Activated CD8-positive, alpha-beta memory T cell treated with anti-CD3 and anti-CD28 coated beads, Interleukin-2, amount 50 U/mL, for 48 hours (primary cell): ENCODE results near the gene HSD17B8.

Source experiments
- DNase-seq: peaks from one replicate; pipeline ENCODE4 v3.0.0-alpha.2; 2020

HSD17B8 gene

DNA sequence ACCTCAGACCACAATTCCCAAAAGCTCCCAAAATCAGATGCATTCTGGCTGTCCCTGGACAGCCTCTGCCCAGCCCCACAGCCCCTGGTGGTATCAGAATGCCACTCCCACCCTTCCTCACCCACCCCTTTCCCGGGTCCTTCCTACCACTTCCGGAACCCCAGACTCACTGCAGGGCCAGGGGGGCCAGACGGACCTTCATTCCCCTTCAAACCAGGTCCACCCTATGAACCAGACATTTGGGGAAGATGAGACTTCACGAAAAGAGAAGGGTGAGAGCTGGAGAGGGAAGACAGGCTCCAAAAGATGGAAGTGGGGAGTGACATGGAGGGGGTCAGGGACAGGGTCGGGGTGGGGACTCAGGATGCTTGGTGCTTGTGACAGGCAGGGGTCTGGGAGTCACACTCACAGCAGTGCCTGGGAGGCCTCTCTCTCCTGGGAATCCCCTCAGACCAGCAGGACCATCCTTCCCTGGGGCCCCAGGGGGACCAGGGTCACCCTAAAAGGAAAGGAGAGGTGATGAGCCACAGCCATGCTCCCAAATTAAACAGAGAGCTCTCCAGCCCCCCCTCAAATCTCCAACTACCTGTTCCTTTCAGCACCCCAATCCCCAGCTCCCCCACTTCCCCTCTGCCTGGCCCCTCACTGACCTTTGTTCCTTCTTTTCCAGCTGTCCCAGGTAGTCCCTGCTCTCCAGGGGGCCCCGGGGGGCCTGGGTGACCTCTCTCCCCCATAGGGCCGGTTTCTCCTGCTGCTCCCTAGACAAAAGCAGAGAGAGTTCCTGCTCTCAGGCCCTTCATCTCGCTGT is 32.4 kb upstream of the HSD17B8 start:
- no peak for DNase-seq

- no peak for DNase-seq
Measured at GRCh38 chr6:33172688-33173534, 31.5 kb upstream of the HSD17B8 start.

GRCh38 chr6:33173535-33174180 is 30.8 kb upstream of the HSD17B8 start:
- no peak for DNase-seq

DNA sequence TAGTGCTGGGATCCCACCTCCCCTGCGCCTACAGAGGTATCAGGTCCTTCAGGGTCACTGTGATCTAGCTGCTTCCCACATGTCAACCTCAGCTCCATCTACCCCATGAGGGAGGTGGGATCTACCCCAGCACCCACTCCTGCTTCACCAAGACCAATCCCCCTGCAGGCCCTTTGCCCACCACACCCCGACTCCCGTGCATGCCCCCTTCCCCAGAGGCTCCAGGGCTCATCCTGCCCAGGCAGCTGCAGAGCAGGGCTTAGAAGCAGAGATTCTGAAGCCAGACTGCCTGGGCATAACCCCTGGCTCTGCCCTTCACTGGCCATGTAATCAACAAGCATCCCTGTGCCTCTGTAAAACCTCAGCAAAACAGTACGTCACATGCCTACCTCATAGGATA is 29.7 kb upstream of the HSD17B8 start:
- DNase-seq = no peak

DNA sequence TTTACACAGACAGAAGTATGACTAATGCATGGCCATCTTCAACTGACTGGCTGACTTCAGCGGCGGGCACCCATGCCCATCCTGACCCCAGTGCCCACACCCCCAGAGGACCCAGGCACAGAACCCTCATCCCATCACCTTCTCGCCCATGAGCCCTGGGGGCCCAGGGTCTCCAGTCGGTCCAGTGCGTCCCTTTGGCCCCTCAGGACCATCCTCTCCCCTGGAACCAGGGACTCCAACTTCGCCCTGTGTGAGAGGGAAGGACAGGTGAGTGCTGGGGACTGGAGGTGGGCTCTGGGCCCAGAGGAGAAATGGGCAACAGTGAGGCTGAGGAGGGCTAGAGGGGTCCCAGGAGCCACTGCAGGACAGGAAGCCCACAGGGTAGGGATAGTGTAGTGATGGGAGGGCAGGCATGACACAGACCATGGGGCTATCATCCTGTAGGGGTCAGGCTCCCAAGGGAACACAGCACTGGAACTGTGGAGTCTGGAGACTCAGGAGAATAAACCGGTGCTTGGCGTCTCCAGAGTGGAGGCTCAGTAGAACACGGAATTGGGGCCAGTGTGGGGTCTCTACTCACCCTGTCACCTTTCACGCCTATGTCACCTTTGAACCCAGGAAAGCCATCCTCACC is 28.9 kb upstream of the HSD17B8 start:
- DNase-seq = no peak

DNA sequence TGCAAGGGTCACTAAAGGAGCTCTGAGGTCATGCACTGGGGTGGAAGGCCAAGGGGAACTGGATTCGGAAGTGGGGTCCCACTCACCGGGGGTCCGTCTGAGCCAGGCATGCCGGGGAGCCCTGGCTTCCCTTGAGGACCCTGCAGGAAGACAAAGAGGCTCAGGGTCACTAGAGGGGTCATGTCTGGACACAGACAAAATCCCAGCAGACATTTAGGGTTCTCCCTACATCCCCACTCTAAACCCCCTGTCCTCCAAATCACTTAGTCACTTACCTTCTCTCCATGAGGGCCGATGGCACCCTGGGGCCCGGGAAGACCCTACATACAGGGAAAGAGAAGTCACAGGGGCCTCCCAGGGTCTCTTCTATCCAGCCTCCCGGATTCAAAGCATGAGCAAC is 27.5 kb upstream of the HSD17B8 start:
- no peak for DNase-seq

GRCh38 chr6:33177552-33178446 is 26.7 kb upstream of the HSD17B8 start:
- DNase-seq = no peak

GRCh38 chr6:33178755-33179475 is 25.5 kb upstream of the HSD17B8 start:
- DNase-seq = no peak

GRCh38 chr6:33181141-33181540 is 23.3 kb upstream of the HSD17B8 start:
- no peak for DNase-seq

DNA sequence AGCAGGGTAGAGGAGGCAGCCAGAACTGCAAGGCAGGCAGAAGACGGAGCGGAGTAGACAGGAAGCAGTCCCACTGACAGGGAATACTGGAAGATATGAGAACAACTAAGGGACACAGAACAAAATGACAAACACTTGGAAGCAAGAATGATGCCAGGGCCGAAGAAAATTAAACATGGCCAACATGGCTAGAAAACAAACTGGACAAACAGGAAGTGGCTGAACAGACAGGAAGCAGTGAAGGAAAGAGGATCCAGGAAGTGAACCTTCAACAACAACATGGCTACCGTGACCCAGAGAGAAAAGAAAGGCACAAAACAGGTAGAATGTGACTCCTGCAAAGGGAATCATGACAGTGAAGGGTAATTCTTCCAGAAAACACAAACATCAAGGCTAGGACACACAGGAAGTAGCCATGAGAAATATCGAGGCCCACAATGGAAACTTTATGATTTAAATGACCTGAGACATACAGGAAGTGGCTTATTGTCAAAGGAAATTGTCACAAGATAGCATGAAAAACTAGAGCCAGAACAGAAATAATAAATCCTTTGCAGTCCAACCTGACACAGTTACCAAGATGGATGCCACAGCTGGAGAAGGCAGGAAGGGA is 21.3 kb upstream of the HSD17B8 start:
- DNase-seq = no peak

DNA sequence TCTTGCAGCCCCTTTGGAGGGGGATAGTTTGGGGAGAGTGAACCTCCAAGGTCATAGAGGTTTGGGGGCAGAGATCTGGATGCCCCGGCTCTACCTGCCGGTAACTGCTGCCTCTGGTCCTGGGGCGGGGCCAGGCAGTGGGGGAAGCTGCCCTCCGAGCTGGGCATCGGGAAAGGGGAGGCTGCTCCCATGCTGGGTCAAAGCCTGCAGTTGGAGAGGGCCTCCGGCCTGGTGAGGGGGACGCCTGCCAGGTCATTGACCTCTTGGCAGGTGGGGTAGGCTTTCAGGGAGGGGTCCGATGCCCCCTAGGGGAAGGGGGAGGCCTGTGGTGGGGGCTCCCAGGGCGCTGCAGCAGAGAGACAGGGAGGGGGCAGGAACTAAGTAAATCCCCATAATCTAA is 19.3 kb upstream of the HSD17B8 start:
- no peak for DNase-seq

DNA sequence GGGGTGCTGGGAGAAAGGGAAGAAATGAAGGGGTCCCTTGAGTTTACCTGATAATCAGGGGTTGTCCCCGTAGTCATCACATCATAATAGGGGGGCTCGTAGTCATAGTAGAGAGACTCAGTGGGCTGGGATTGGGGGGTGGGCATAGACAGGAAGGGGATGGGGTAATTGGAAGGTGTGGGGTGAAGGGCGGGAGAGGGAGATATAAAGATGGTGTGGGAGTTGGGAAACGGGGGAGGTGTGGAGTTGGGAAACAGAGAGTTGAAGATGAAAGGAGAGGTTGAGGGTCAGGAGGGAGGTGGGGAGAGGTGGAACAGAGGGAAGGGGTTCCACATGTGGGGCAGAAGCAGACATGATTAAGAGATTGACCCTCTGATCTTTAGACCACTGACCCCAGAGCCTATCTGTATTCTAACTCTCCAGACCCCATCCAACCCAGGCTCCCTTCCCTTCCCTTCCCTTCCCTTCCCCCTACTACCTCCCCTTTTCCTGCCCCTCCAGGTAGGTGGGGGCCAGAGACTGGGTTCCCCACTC is 18.7 kb upstream of the HSD17B8 start:
- DNase-seq = no peak

DNA sequence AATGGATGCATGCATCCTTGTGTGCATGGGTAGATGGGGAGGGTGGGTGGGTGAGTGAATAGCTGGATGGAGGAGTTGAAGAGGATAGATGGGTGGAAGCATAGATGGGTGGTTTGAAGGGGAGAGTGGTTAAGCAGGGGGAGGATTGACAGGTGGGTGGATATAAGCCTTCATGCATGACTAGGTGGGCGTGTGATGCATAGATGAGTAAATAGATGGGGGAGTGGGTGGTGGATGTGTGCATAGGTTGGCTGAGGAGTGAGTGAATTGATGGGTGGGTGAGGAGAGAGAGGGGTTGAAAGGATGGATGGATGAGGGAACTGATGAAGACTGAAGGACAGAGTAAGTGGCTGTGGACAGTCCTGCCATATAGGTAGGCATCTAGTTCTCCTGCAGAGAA is 16.6 kb upstream of the HSD17B8 start:
- no peak for DNase-seq

DNA sequence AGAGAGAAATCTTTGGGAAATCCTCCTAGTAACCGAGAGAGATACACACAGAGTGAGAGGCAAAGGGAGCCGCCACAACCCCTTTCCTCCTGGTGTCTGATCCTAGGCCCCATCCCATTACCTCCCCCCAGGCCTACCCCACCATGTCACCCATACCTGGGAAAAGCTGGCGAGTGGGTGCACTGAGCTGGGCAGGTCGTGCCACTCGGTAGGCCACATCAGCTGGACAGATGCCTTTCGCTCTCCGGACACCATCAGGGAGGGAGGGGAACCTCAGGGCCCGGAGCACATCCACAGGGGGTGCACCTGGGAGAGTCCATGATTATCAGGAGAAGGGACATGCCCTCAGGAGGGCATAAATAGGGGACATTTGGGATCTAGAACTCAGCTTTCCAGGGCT is 15.3 kb upstream of the HSD17B8 start:
- no peak for DNase-seq

DNA sequence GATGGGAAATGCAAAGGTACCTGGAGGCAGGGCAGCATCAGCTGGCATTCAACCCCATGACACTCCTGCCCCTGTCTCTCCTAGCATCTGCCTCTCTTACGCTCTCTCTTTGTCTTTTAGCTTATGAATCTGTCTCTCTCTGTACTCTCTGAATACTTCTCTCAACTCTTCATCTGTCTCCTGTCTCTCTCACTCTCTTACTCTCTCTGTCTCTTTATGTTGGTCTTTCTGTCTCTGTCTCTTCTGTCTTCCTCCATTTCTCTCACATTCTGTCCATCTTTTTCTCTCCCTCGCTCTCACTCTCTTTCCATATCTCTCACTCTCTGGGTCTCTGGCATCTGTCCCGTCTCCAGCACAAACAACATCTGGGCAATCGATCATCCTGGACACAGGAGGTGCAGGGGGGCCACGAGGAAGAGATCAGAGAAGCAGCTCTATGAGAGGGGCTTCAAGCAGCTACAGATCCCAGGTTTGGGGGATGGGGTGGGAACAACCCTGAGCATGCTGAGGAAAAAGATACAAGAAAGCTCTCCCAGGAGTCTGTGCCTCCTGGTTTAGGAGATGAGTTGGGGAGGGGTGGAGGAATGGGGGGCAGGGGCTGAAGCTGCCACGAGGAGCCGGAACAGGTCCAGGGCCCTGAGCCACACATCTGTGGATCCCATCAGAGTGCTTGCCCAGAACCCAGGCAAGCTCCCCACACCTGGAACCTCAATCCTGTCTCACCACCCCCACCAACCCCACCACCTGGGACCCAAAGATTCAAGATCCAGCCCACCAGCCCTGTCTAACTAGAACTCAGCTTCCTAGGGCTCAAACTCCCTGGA is 14.6 kb upstream of the HSD17B8 start:
- DNase-seq = no peak

DNA sequence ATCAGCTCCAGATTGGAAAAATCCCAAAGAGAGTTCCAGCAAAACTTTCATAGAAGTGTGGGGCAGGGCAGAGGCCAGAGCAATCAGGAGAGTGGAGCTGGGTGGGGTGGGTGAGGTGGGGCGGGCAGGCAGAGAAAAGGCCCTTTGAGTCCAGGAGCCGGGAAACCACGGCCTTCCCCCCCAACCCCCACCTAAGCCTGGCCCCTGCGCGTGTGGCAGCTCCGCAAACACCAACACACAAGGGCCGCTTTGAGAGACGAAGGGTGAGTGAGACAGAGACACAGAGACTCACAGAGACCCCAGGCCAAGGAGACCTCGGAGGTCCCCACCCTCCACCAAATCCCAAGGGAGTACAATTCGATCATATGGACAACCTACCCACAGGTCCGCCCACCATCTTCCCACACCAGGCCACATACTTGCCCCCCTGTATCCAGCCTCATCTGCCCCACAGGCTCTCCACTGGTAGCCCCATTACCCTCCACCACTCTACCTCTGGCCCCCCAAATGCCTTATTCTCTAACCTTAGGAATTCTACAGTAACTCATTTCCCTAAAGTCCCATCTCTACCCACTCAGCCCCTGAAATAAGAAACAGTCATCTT is 13.8 kb upstream of the HSD17B8 start:
- no peak for DNase-seq

- DNase-seq = no peak
Measured at GRCh38 chr6:33191383-33192104, 12.9 kb upstream of the HSD17B8 start.

DNA sequence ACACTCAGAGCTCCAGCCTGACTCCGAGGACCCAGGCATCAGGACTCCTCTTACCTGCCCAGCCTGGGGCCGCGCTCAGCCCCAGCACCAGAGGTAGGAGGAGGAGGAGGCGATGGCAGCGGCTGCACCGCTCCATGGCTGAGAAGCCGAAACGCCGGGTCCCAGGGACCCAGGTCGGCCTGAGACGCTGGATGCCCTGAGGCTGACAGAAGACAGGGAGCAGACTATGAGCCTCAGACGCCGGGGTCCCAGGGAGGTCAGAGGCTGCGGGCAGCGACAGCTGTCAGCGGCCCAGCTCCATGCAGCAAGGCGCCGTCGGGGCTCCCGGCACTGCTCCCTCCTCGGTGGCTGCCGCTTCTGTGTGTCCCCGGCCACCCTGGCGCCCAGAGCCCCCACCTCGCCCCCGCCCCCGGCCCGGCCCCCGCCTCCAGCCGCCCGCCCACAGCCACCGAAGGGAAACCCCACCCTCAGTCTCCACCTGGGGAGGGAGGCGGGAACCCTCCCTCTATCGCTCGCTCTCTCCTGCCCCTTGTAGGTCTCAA is 12.3 kb upstream of the HSD17B8 start, which contains the start of gene COL11A2:
COL11A2 (minus strand) TSS at position 363 of the 542 bp plus-strand sequence; CDS start at position 136, 227 bp downstream.
- no peak for DNase-seq
